ENCODE measurements around the gene FBXO11.
"Not testable (repeated sequence)": the region's sequence is repeated elsewhere in the genome, so short reads cannot be mapped to it uniquely, and the experiment has no call there.

FBXO11 gene

DNA sequence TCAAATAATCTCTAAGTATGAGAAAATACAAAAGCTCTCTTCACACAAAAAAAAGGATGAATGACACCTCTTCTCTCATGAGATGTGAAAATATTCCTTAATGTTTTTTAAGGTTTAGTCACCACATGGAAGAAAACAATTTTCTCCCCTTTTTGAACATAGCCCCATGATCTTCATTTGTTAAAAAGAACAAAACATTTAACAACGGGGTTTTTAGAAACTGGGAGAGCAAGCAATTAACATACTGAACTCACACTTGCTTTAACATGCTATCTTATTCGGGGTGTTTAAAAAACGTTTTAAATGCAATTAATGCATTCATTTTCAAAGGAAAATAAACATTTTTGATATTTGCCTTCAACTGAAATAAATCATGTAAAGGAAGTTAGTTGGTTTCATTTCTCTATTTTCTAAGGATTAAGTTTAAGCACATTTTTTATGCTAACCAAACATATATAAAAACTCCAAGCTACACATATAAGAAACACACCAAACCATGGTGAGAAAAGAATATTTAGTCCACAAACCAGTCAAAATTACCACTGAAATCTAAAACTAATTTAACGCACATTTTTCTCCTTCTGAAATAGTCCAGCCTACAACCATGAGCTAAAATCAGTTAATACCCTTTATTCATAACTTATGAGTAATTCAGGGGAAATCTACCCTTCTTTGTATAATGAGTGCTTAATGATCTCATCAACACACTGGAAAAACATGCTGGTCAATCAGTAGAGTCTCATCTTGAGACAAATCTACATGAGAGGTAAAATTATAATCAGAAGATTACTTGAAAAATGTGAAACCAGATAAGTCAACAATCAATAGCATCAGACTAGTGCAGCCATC is 8.2 kb downstream of the FBXO11 start:
- DNase-seq (ENCODE audit: low spot score), result peak; percentile 14

DNA sequence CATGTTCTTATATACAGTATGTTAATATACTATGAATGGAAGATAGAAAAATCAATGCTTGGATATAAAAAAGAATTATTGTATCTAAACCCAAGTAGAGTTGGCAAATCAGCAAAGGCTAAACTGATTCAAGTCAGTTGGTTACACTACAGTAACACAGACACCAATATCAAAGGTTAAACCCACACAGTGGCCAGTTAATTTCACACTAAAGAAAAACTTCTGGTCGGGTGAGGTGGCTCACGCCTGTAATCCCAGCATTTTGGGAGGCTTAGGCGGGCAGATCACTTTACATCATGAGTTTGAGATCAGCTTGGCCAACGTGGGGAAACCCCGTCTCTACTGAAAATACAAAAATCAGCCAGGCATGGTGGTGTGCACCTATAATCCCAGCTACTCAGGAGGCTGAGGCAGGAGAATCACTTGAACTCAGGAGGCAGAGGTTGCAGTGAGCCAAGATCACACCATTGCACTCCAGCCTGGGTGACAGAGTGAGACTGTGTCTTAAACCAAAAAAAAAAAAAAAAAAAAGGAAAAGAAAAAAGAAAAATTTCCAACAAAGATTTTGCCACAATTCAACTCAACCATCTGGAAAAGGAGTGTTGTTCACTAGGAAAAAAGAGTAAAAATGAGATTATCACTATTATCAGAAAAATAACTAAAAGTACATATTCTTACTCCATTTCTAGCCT is 9.0 kb downstream of the FBXO11 start:
- not testable (repeated sequence) for DNase-seq (ENCODE audit: low spot score)

DNA sequence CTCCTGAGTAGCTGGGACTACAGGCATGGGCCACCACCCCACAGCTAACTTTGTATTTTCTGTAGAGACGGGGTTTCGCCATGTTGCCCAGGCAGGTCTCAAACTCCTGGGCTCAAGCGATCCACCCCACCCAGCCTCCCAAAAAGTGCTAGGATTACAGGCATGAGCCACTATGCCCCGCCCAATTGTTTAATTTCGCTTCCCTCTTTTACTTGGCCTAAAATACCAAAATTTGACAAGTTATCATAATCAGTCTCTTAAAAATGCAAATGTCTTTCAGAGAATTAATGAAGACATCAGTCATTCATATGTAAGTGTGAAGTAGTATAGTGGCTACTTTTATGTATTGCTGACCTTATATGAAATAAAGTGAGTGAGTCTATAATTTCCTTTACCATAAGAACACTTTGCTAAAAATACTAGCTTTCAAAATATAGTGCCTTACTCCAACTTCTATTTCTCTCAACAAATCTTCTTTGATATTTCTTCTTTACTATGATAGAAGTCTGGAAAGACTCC is 9.8 kb downstream of the FBXO11 start:
- DNase-seq (ENCODE audit: low spot score), result no peak

GRCh38 chr2:47893771-47894170 is 12.5 kb downstream of the FBXO11 start:
- no peak for DNase-seq (ENCODE audit: low spot score)

GRCh38 chr2:47892338-47892730 is 14.0 kb downstream of the FBXO11 start:
- DNase-seq (ENCODE audit: low spot score), result no peak

- DNase-seq (ENCODE audit: low spot score), result no peak
Observed at GRCh38 chr2:47891369-47892337, 14.6 kb downstream of the FBXO11 start.

- DNase-seq (ENCODE audit: low spot score), result no peak
Observed at GRCh38 chr2:47890711-47891368, 15.5 kb downstream of the FBXO11 start.

DNA sequence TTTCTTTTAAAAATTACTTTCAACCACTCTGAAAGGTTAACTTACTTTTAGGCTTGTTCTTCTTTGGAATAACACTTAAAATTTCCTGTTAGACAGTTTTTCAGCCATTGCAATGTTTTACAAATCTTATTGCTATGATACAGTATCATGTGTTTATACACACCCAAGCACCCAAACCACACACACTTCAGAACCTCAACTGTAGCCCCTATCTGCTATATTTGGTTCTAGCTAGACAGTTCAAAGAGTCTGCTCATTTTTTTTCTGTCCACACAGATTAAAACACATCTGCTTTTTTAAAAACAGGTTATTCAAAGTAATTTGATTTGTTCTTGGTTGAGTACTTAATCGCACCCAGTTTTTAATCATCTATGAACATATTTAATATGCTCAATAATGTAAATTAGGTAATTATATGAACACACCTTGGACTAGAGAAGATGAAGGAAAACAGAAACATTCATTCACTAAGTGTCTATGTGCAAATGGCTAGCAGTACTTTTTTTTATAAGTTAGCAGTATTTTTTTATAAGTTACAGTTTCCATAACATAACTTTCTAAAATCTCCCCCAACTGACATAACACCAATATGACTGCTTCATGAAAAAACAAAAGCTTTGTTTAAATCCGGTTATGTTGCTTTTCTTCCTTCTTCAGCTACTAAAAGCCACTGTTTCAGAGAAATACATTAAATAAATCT is 17.6 kb downstream of the FBXO11 start:
- peak; percentile 77 for DNase-seq (ENCODE audit: low spot score)

DNA sequence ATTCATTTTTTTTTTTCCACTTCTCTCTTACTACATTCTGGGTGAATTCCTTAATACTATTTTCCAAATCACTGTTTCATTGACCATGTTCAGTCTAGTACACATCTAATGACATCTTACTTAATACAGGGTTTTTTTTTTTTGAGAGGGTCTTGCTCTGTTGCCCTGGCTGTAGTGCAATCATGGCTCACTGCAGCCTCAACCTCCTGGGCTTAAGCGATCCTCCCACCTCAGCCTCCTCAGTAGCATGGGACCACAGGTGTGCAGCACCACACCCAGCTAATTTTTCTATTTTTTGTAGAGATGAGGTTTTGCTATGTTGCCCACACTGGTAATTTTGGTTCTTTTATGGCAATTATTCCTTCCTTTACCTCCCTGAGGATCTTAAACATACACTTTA is 29.4 kb downstream of the FBXO11 start:
- DNase-seq (ENCODE audit: low spot score), result no peak

GRCh38 chr2:47872941-47873340 is 33.4 kb downstream of the FBXO11 start:
- no peak for DNase-seq (ENCODE audit: low spot score)

- DNase-seq (ENCODE audit: low spot score), result no peak
Observed at GRCh38 chr2:47870641-47871540, 35.4 kb downstream of the FBXO11 start.

- no peak for DNase-seq (ENCODE audit: low spot score)
Observed at GRCh38 chr2:47869859-47870595, 36.3 kb downstream of the FBXO11 start.

GRCh38 chr2:47868611-47869352 is 37.5 kb downstream of the FBXO11 start:
- DNase-seq (ENCODE audit: low spot score), result no peak

GRCh38 chr2:47867205-47867604 is 39.1 kb downstream of the FBXO11 start:
- DNase-seq (ENCODE audit: low spot score), result peak; percentile 35

DNA sequence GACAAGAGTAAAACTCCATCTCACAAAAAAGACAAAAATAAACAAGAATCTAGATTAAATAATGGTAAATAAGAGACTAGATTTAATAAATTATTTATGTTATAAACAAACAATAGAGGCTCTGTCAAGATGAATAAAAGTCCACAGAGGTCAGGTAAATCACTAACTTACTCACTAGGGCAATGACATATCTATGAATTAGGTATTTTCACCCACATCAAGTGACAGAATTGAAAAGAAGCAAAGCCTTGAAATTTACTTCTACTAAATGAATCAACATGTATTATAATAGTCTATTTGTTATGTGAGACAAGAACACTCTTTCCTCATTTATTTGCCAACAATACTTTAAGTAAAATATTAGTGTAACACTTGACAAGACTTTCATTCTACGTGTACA is 41.7 kb downstream of the FBXO11 start:
- DNase-seq (ENCODE audit: low spot score), result no peak

- no peak for DNase-seq (ENCODE audit: low spot score)
Observed at GRCh38 chr2:47862949-47863348, 43.3 kb downstream of the FBXO11 start.

GRCh38 chr2:47853067-47853777 is 53.1 kb downstream of the FBXO11 start:
- DNase-seq (ENCODE audit: low spot score), result not testable (repeated sequence)

DNA sequence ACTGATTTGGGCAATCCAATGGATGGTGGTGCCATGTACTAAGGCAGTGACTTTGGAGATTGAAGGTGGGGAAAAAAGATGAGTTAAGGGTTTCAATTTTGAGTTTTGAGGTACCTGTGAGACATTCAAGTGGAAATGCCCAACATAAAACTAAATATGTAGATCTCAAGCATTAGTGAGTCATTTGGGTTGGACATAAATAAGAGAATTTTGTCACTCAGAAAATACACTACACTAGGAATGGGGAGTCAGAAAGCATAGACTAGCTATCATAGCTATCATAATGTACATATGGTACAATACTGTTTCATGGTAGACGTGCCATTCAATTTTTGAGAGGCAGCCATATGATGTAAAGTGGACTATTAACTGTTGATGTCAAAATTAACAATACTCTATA is 56.1 kb downstream of the FBXO11 start:
- DNase-seq (ENCODE audit: low spot score), result no peak

All from CD4-positive, alpha-beta T cell treated with Interleukin-2 at 100 ng/mL for 4 hours (primary cell).